Posterior vena cava (tissue), 2 donors: ENCODE results near the gene TMEM269. TPM values are rescaled to one million over a fixed set of nuclear protein-coding genes. Genes with fewer than 3 reads are reported as not detected.
A peak's percentile ranks its signal among the peaks of the same experiment; 100 is the strongest.

Source experiments
- DNase-seq: peaks from one replicate; pipeline ENCODE4 v3.0.0-alpha.2; 2020; ENCODE audit warnings: low spot score
- intact Hi-C, 2 donors: fragments of 100-400 bp; cut with DNase I; formaldehyde crosslinking; loops; one replicate each; pipeline versions ENCODE4 v1.14.1 to v1.14.2; 2022 to 2023
- total RNA-seq, 2 donors: library from RNA; stranded (reverse); fragmentation: NEBNext Ultra II Directional; extraction: Animal tissue kit (Norgen Biotek cat#: 25700); gene quantifications; one replicate each; pipeline ENCODE4 v1.2.1, GENCODE V29; 2021
- donor health status: DM: yes; HTN: yes; CAD: no.
- donor health status: DM: yes; HTN: yes; CAD: no.

Gene TMEM269
- total RNA-seq, 2 donors from 2014 or later, result not detected

GRCh38 chr1:42838482-42839190 is 53.8 kb downstream of the TMEM269 start:
- DNase-seq, result no peak
- intact Hi-C loops, result no loop called here

GRCh38 chr1:42841010-42841409 is 56.2 kb downstream of the TMEM269 start:
- intact Hi-C loops, result no loop called here
- no peak for DNase-seq

DNA sequence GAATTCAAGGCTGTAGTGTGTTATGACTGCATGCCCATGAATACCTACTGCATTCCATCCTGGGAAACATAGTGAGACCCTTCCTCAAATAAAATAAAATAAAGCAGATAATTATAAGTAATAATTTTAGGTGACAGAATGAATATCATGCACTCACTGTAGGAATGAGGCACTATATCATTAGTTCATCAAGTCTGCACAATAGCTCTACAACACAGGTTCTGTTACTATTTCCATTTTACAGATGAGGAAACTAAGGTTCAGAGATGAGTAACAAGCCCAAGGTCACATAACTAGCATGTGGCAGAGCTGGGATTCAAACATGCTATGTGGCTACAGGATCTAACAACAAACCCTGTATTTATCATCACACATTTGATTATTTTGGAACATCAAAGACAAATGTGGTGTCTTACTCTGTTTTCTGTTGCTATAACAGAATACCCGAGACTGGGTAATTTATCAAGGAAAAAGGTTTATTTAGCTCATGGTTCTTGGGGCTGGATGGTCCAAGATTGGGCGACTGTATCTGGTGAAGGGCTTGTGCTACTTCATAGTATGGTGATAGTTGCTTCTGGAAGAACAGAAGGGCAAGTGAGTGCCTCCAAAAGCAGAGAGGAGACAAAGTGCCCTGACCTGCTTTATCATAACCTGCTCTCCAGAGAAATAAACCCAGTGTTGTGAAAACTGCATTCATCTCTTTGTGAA is 56.8 kb downstream of the TMEM269 start:
- intact Hi-C loops, result no loop called here
- no peak for DNase-seq

DNA sequence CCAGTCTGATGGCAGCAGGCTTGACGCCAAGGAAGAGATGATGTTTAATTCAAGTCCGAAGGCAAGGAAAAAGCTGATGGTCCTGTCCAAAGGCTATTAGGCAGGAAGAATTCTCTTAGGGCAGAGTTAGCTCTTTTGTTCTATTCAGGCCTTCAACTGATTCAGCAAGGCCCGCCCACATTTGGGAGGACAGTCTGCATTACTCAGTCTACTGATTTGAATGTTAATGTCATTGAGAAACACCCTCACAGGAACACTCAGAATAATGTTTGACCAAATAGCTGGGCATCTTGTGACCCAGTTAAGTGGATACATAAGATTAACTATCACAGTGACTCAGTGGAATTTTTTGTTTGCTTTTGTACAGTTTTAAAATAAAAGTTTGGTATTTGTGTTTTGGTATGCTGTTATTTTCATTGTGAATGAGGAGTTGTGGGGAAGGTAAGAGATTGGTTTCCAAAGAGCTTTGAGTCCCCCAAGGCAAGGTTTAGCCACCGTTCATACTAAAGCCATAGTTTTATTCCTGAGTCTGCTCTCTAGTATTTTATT is 59.9 kb downstream of the TMEM269 start:
- intact Hi-C loops, result loop anchor here in 1 of 2 donors (5.0 kb wide), 1 partner anchor 77 kb away; the partner anchor contains the start of genes C1orf50 and P3H1
- no peak for DNase-seq

- intact Hi-C loops, result loop anchor here in 1 of 2 donors (5.0 kb wide), 1 partner anchor 78 kb away; the partner anchor contains the start of genes C1orf50 and P3H1
- no peak for DNase-seq
Measured at GRCh38 chr1:42845193-42845592, 60.4 kb downstream of the TMEM269 start.

GRCh38 chr1:42845866-42846256 is 61.1 kb downstream of the TMEM269 start:
- intact Hi-C loops, result loop anchor here in 1 of 2 donors (5.0 kb wide), 1 partner anchor 79 kb away; the partner anchor contains the start of genes C1orf50 and P3H1
- DNase-seq, result no peak

DNA sequence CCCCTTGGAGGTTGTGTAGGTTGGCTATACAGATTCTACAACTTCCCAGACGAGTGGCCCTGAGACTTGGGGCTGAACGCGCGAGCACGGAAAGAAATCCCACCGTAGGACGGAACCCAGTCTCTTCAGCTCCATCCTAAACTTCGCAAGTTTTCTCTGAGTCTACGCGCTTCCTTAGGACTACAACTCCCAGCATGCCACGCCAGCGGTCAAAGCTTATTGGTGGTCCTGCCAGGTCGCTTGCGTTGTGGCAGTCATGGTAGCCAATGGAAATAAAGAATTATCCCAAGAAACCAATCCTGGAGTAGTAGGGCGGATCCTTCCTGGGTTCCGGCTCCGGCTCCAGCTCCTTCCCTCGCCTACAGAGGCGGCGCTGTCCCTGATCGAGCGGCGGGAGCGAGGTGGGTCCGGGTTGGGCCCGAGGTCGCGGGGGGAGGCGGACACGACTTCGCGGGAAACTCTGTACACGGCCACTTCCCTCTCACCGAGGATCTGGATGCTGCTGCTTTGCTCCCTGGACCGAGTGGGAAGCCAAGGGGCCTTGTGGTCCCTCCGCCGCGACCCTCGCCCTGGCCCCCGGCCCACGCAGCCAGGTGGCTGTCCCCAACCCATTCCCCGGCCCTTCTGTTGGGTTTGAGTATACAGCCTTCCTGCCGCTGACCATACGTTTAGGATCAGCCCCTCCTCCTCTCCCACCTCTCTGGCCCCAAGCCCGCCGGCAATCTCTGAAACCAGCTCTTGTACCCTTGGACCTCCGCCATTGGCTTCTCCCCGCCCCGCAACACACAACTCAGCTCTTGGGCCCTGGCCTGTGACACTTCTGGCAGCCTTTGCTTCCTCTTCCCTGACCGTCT is 61.7 kb downstream of the TMEM269 start, which contains the start of gene ZNF691:
Gene ZNF691 (plus strand): TSS at position 357 of the 854 bp plus-strand sequence. CDS start 3,046 bp downstream, outside the sequence.
- intact Hi-C loops, result loop anchor here in 1 of 2 donors (5.0 kb wide), 1 partner anchor 79 kb away; the partner anchor contains the start of genes C1orf50 and P3H1
- peak; percentile 97 for DNase-seq

GRCh38 chr1:42847111-42847595 is 62.4 kb downstream of the TMEM269 start:
- no peak for DNase-seq
- intact Hi-C loops, result loop anchor here in 1 of 2 donors (5.0 kb wide), 1 partner anchor 80 kb away; the partner anchor contains the start of genes C1orf50 and P3H1

- intact Hi-C loops, result loop anchor here in 1 of 2 donors (5.0 kb wide), 1 partner anchor 81 kb away; the partner anchor contains the start of genes C1orf50 and P3H1
- no peak for DNase-seq
Measured at GRCh38 chr1:42847721-42848460, 63.1 kb downstream of the TMEM269 start.

DNA sequence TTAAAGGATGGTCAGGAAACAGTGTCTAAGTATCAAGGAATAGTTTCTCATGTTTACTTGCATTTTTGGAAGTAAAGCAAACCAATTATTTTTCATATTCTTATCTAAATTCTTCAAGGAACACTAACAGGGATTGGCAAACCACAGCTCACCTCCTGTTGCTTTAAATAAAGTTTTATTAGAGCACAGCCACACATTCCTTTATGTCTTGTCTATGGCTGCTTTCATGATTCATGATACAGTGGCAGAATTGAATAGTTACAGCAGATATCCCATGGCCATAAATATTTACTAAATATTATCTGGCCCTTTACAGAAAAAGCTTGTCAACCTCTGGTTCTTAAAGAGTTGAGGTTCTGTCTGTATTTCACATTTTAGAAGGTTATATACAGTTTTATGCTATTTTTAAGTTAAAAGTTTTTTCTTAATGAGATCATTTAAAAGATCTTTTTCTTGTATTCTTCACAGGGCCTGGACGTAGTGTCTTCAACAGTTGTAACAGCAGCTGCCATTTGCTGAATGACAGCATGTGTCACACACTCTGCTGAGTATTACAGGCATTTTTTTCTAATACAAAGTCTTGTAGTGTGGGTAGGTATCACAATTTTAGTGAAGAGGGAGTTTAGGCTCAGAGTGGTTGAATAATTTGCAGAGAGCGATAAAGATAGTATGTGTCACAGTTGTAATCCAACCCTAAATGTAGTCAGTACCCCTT is 64.2 kb downstream of the TMEM269 start:
- intact Hi-C loops, result loop anchor here in 1 of 2 donors (5.0 kb wide), 1 partner anchor 82 kb away; the partner anchor contains the start of genes C1orf50 and P3H1
- no peak for DNase-seq

GRCh38 chr1:42849944-42850343 is 65.2 kb downstream of the TMEM269 start:
- DNase-seq, result no peak
- intact Hi-C loops, result loop anchor here in 1 of 2 donors (5.0 kb wide), 1 partner anchor 83 kb away; the partner anchor contains the start of genes C1orf50 and P3H1

Other genes starting within 250 kb of the TMEM269 start
- 10 to 100 TPM; 13.2 to 21.7 TPM for gene PPIH, start 126.6 kb upstream of the TMEM269 start, total RNA-seq
- gene YBX1, start 102.6 kb upstream of the TMEM269 start, total RNA-seq, result 100 to 1,000 TPM; 596 to 706 TPM
- gene CLDN19, start 44.8 kb upstream of the TMEM269 start, total RNA-seq, result not detected
- 10 to 100 TPM; 28.4 to 45.0 TPM for gene P3H1, start 18.0 kb upstream of the TMEM269 start, total RNA-seq
- 1 to 10 TPM; 6.0 to 6.5 TPM for gene C1orf50, start 17.7 kb upstream of the TMEM269 start, total RNA-seq
- gene ERMAP, start 32.1 kb downstream of the TMEM269 start, total RNA-seq, result 1 to 10 TPM; 6.9 to 7.3 TPM
- gene SVBP, start 32.4 kb downstream of the TMEM269 start, total RNA-seq, result 10 to 100 TPM; 14.3 to 16.0 TPM
- 1 to 10 TPM; 4.5 to 5.1 TPM for gene ZNF691, start 61.6 kb downstream of the TMEM269 start, total RNA-seq
- 10 to 100 TPM; 13.0 to 17.7 TPM for gene SLC2A1, start 173.9 kb downstream of the TMEM269 start, total RNA-seq